Activated T-cell treated with anti-CD3 and anti-CD28 coated beads for 24 hours (primary cell): Measurements from ENCODE around the gene ABCA4.

Source experiments
- DNase-seq: peaks from one replicate; pipeline ENCODE4 v3.0.0-alpha.2; 2020; ENCODE audit warnings: low read depth

Gene ABCA4

GRCh38 chr1:94104776-94105580, 16.0 kb downstream of the ABCA4 start:
- DNase-seq: no peak

DNA sequence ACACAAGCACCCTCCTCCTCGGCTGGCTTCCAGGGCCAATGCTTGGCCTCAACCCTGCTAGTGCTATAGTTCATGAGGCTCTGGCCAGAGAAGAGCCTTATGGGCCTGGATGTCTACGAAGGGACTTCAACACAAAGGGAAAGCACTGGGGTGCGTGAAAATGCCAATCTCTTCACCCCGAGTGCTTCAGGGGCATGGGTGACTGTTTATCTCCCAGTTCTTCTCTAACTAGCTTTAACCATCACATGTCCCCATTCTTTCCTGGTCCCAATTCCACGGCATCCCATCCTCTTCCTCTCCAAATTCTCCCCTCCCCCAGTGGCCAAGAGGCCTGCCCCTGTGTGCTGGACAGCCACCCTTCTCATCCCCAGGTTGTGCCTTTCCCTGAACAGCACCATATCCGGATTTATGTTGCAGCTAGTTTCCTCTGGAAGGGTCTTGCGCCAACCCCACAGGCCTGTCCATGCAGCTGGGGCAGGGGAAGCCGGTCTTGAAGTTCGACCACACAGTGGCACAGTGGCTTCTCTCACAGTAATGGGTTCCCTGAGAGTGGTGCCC, 16.7 kb downstream of the ABCA4 start:
- no peak for DNase-seq

DNA sequence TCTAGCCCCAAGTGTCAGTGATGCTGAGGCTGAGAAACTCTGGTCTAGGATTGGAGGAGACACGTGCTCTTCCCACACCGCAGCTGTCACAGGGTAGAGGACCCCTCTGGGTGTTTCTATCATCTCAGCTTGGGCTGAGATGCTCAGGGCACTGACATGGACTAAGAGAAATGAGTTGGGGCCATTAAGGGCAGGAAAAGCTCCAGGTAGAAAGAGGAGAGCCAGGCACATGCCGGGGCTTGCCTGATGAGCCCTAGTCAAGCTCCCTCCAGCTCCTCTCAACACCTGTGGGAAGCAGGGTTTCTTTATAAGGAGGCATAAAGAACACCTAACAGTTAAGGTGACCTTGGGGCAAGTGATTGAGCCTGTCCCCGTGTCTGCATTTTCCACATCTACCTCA, 17.3 kb downstream of the ABCA4 start:
- no peak for DNase-seq

DNA sequence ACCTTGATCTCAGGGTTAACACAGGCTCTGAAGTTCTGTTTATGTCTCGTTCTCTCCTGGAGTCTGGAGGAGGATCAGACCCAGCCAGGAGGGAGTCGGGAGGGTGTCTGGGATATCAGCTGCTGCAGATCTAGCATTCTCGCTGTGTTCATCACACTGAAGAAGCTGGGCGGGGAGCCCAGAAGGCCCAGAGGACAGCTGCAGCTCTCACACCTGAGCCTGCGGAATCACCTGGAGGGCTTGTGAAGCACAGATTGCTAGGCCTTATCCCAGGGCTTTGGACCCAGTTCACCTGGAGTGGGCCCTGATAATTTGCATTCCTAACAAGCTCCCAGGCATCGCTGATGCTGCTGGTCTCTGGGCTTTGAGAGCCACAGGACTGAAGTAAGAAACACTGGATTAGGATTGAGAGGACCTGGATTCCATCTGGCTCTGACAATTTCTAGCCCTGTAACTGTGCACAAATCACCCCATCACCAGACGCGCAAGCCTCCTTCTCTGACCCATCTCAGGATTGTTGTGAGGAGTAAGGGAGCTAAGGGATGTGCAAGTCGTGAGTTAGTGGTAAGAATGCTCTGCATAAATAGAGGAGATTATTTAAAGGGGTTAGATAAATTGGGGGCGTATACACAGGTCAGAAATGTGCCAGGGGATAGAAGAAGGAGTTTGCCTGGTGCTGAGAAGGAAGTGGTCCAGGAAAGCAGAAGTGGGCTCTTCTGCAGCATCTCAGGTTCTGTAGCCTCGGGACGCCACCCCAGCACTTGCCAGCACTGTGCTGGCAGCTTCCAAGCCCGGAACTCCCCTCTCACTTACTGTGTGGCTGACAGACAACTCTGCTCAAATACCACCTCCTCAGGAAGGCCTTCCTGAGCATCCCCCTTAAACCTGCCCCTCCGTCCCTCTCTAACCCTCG, 19.1 kb downstream of the ABCA4 start:
- no peak for DNase-seq

- DNase-seq: no peak
Observed at GRCh38 chr1:94100785-94101612, 19.9 kb downstream of the ABCA4 start.

DNA sequence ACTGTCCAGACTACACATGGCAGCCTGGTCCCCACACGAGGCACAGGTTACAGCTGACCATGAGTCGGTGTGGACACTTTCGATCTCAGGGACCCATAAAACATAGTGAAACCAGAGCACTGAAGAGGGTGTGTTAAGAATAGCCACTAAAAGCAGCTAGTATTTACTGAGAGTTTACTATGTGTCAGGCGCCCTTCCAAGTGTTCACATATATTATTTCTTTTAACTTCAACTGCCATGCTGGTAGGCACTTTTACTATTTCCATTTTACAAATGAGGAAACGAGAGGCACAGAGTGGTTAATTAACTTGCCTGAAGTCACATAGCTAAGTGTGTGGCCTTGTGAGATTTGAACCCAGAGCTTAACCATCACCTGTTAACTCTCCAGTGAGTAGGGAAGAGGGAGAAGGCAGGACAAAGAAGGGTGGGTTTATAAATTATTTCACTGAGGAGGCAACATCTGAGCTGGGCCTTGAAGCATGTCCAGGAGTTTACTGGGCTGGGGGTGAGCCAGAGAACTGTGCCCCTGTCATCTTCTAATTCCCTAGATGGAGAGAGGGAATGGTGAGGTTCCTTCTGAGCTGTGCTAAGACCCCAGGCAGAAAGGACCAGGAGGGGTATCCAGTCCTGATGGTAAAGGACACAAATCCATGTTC, 20.7 kb downstream of the ABCA4 start:
- no peak for DNase-seq

- DNase-seq: no peak
Observed at GRCh38 chr1:94099303-94099702, 21.6 kb downstream of the ABCA4 start.

GRCh38 chr1:94098585-94099111, 22.3 kb downstream of the ABCA4 start:
- no peak for DNase-seq

DNA sequence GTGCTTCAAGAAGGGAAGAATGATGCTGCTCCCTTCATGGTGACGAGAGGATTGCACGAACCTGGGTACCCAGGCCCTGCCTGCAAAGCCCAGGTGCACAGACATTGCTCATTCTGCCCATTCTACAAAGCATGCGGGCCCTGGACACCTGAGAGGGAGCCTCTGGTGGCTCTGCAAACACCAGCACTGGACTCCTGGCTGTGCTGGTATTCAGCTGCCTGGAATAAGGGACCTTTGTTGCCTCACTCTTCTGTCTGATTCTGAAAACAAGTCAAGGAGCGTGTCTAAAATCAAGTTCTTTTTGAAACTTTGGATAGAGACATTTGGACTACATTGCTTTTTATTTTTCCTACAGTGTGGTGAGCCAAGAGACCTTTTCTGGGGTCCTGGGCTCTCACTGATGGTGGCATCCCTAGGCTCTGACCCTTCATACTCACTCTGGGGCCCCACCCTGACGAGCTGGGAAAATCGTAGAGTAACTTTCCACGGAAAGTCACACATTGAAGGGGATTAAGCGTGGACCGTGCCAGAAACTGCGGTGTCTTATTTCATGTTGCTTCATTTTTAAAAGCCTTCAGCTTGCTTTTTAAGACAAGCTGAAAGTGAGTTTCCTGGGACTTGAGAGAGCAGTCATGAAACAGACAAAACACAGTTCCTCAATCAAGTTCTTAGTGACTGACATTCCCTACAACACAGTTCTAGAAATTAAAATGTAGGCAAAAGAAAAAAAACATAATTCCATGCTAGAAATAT, 24.0 kb downstream of the ABCA4 start:
- no peak for DNase-seq

GRCh38 chr1:94095744-94096469, 25.0 kb downstream of the ABCA4 start:
- no peak for DNase-seq

DNA sequence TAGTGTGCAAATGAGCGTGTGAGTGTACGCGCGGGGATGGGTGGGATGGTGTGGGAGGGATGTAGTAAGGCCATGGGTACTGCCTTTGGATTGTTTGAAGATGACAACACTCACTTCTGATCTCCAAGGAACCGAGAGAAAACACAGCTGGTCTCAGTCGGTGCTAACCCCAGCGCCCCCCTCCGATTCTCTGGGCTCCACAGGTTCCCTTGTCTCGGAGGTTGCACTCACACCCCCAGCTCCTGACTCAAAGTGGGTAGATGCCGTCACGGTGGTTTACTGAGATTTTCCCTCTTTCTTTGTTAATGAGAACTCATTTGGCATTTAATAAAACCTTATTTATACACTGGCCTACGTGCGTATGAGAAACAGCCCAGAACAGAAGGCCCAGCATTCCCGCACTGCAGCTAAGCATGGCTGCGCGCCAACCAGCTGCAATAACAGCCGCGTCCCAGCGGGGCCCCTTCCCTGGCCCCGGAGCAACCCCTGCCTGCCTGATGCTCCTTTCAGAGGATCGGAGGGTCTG, 25.8 kb downstream of the ABCA4 start:
- DNase-seq: no peak

GRCh38 chr1:94094469-94095111, 26.4 kb downstream of the ABCA4 start:
- DNase-seq: no peak

DNA sequence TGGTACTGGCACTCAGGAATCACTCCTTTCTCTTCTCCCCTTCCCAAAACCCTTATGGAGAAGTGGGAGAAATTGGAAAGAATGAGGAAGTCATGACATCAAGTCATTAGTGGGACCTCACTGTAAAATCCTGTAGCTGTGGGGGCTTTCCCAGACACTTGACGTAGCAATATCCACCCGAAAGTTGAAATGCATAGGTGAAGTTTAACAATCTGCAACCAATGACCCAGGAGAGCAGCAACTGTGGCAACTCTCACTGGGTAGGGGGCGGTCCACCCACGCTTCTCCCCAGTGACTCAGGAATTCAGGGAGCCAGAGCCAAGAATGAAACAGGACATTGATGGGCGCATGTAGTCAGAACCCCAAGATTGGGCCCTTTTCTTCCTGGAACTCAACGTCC, 27.0 kb downstream of the ABCA4 start:
- no peak for DNase-seq

- no peak for DNase-seq
Observed at GRCh38 chr1:94093396-94093795, 27.6 kb downstream of the ABCA4 start.

- DNase-seq: no peak
Observed at GRCh38 chr1:94092210-94092613, 28.7 kb downstream of the ABCA4 start.

- DNase-seq: no peak
Observed at GRCh38 chr1:94090761-94091160, 30.2 kb downstream of the ABCA4 start.

DNA sequence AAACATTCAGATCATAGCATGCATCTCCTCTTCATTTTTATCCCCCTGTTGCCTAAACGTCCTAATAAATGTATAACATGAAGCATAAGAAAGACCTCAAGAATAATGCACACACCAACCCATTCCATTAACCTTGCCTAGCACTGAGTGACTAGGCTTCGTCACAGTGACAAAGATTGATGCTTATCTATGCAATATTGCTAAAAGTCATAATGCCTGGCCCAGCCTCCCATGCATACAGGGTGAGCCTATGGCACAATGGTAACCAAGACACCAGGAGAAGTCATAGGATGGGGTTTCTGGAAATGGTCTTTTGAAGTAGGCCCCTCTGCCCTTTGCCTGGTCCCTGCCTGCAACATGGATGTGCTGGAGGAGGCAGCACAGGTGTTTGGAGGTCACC, 33.8 kb downstream of the ABCA4 start:
- DNase-seq: no peak

- DNase-seq: no peak
Observed at GRCh38 chr1:94084547-94084946, 36.4 kb downstream of the ABCA4 start.

DNA sequence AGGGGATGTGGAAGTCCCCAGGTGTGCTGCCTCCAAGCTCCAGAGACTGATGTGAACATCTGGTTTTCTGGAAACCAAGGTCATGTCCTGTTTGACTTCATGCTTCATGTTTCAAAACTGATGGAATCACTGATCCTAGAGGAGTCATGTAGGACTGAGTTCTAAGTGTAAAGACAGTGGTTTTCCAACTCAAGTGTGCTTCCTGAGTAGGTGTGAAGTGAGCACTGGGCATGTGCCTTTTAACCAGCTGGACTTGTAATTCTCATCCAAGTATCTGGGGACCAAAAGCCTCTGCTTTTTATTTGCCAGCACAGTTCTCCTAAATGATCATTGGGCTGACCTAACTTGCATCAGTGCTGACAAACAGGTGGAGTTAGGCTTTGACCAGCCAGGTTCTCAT, 36.9 kb downstream of the ABCA4 start:
- no peak for DNase-seq
